H9 (cell line): ENCODE measurements around the gene ABHD14A. TPM values are rescaled to one million over a fixed set of nuclear protein-coding genes. Genes with fewer than 3 reads are reported as not detected.

Experiments
- DNase-seq: peaks from one replicate; pipeline ENCODE4 v3.0.0-alpha.2; 2017
- H2AFZ ChIP-seq: one replicate; pipeline ENCODE4 v1.6.1; 2013; ENCODE audit warnings: mild to moderate bottlenecking, low read length, control low read depth, moderate library complexity
- H2AK5ac ChIP-seq: 2 replicates; pipeline ENCODE4 v1.6.1; 2013; ENCODE audit warnings: low read length, control low read depth, mixed read lengths; ENCODE audit not compliant: insufficient read length
- H2BK120ac ChIP-seq: one replicate; pipeline ENCODE4 v1.6.1; 2013; ENCODE audit warnings: low read depth, mild to moderate bottlenecking, low read length, control low read depth, inconsistent platforms; ENCODE audit not compliant: poor library complexity, severe bottlenecking
- H2BK12ac ChIP-seq: 2 replicates; pipeline ENCODE4 v1.6.1; 2013; ENCODE audit warnings: low read length, control low read depth, mixed read lengths, low read depth; ENCODE audit not compliant: insufficient read length
- H2BK15ac ChIP-seq: 2 replicates; pipeline ENCODE4 v1.6.1; 2013; ENCODE audit warnings: low read depth, low read length, control low read depth
- H2BK20ac ChIP-seq: one replicate; pipeline ENCODE4 v1.6.1; 2013; ENCODE audit warnings: low read depth, mild to moderate bottlenecking, low read length, control low read depth, inconsistent platforms; ENCODE audit not compliant: poor library complexity, severe bottlenecking
- H2BK5ac ChIP-seq: 2 replicates; pipeline ENCODE4 v1.6.1; 2013; ENCODE audit warnings: low read length, control low read depth, mixed read lengths; ENCODE audit not compliant: insufficient read length
- H3K14ac ChIP-seq: 2 replicates; pipeline ENCODE4 v1.6.1; 2013; ENCODE audit warnings: low read length, control low read depth; ENCODE audit not compliant: insufficient read depth
- H3K18ac ChIP-seq: 2 replicates; pipeline ENCODE4 v1.6.1; 2013; ENCODE audit warnings: low read depth, mild to moderate bottlenecking, mixed read lengths, low read length, control low read depth; ENCODE audit not compliant: insufficient read length
- H3K23ac ChIP-seq: 2 replicates; pipeline ENCODE4 v1.6.1; 2013; ENCODE audit warnings: low read length, control low read depth, mixed read lengths, low read depth; ENCODE audit not compliant: insufficient read length
- H3K23me2 ChIP-seq: 2 replicates; pipeline ENCODE4 v1.6.1; 2013; ENCODE audit warnings: low read depth, mild to moderate bottlenecking, mixed read lengths, low read length, control low read depth; ENCODE audit not compliant: insufficient read length, poor library complexity, severe bottlenecking
- H3K27ac ChIP-seq: 2 replicates; pipeline ENCODE4 v1.5.1; 2013; ENCODE audit warnings: low read length, control low read depth, mixed read lengths, low read depth; ENCODE audit not compliant: insufficient read length
- H3K27me3 ChIP-seq: 2 replicates; pipeline ENCODE4 v1.6.1; 2013; ENCODE audit warnings: low read length, control low read depth, inconsistent platforms; ENCODE audit not compliant: insufficient read depth
- H3K4ac ChIP-seq: 2 replicates; pipeline ENCODE4 v1.6.1; 2013; ENCODE audit warnings: low read depth, mild to moderate bottlenecking, control low read depth, inconsistent platforms, low read length, moderate library complexity
- H3K4me1 ChIP-seq: 2 replicates; pipeline ENCODE4 v1.6.1; 2013; ENCODE audit warnings: low read length, control low read depth, inconsistent platforms; ENCODE audit not compliant: insufficient read depth
- H3K4me2 ChIP-seq: 2 replicates; pipeline ENCODE4 v1.6.1; 2013; ENCODE audit warnings: low read length, control low read depth, mixed read lengths; ENCODE audit not compliant: insufficient read length, insufficient read depth
- H3K56ac ChIP-seq: 2 replicates; pipeline ENCODE4 v1.6.1; 2013; ENCODE audit warnings: low read depth, mild to moderate bottlenecking, mixed read lengths, low read length, control low read depth; ENCODE audit not compliant: insufficient read length
- H3K79me1 ChIP-seq: 2 replicates; pipeline ENCODE4 v1.6.1; 2013; ENCODE audit warnings: low read depth, mild to moderate bottlenecking, moderate library complexity, low read length, control low read depth, inconsistent platforms; ENCODE audit not compliant: insufficient read depth, poor library complexity, severe bottlenecking
- H3K79me2 ChIP-seq: 2 replicates; pipeline ENCODE4 v1.6.1; 2013; ENCODE audit warnings: low read length, control low read depth, inconsistent platforms; ENCODE audit not compliant: insufficient read depth
- H3K9ac ChIP-seq: 2 replicates; pipeline ENCODE4 v1.6.1; 2013; ENCODE audit warnings: low read length, control low read depth, mixed read lengths; ENCODE audit not compliant: insufficient read length; ENCODE audit errors: extremely low read depth
- H3K9me3 ChIP-seq: one replicate; pipeline ENCODE4 v1.6.1; 2013; ENCODE audit warnings: low read depth, low read length, inconsistent platforms; ENCODE audit not compliant: control insufficient read depth
- H3T11ph ChIP-seq: one replicate; pipeline ENCODE4 v1.6.1; 2013; ENCODE audit warnings: mild to moderate bottlenecking, low read length, control low read depth, inconsistent platforms
- H4K20me1 ChIP-seq: one replicate; pipeline ENCODE4 v1.6.1; 2013; ENCODE audit not compliant: control insufficient read depth, insufficient read length, insufficient read depth
- H4K5ac ChIP-seq: 2 replicates; pipeline ENCODE4 v1.6.1; 2013; ENCODE audit warnings: low read depth, mild to moderate bottlenecking, mixed read lengths, low read length, control low read depth; ENCODE audit not compliant: insufficient read length
- H4K8ac ChIP-seq: replicated peaks from 2 replicates; pipeline ENCODE4 v1.6.1; 2013; ENCODE audit warnings: low read length, control low read depth, mixed read lengths, low read depth; ENCODE audit not compliant: insufficient read length
- H4K91ac ChIP-seq: 2 replicates; pipeline ENCODE4 v1.6.1; 2013; ENCODE audit warnings: low read depth, mild to moderate bottlenecking, moderate library complexity, mixed read lengths, low read length, control low read depth; ENCODE audit not compliant: insufficient read length
- H3K27ac Mint-ChIP-seq, 3 experiments: 2 replicates in 2 of 3; 3 replicates in 1 of 3; pipeline ENCODE4 v1.8.0; 2020 to 2021; ENCODE audit warnings: mixed read lengths in 3 of 3, mild to moderate bottlenecking in 1 of 3, moderate library complexity in 1 of 3
- H3K27me3 Mint-ChIP-seq: 2 replicates; pipeline ENCODE4 v1.8.0; 2021; ENCODE audit warnings: low read depth, mild to moderate bottlenecking, moderate library complexity, mixed read lengths
- H3K36me3 Mint-ChIP-seq, 3 experiments: 2 replicates in 2 of 3; 3 replicates in 1 of 3; pipeline ENCODE4 v1.8.0; 2020 to 2021; ENCODE audit warnings: low read depth in 3 of 3, mixed read lengths in 3 of 3; ENCODE audit not compliant: insufficient read depth in 1 of 3
- H3K4me1 Mint-ChIP-seq, 2 experiments: 2 replicates each; pipeline ENCODE4 v1.8.0; 2020; ENCODE audit warnings: mixed read lengths in 2 of 2
- H3K4me3 Mint-ChIP-seq, 2 experiments: 2 replicates in 1 of 2; 3 replicates in 1 of 2; pipeline ENCODE4 v1.8.0; 2020 to 2021; ENCODE audit warnings: mild to moderate bottlenecking in 2 of 2, mixed read lengths in 2 of 2, moderate library complexity in 1 of 2
- H3K9me3 Mint-ChIP-seq, 2 experiments: 2 replicates in 1 of 2; 3 replicates in 1 of 2; pipeline ENCODE4 v1.8.0; 2020; ENCODE audit warnings: mild to moderate bottlenecking in 2 of 2, mixed read lengths in 2 of 2, moderate library complexity in 1 of 2
- CTCF ChIP-seq: fragments of 200-600 bp; sonication (generic); conservative IDR thresholded peaks from 3 replicates; pipeline ENCODE4 v1.8.0; 2021; ENCODE audit warnings: antibody characterized with exemption, mild to moderate bottlenecking
- WGBS: extraction: QIAGEN DNeasy Blood & Tissue Kit; methylation state at CpG from one replicate; pipeline ENCODE4 v1.1.7; 2013; ENCODE audit warnings: missing lambda C conversion rate, low lambda C conversion rate, mixed read lengths; ENCODE audit not compliant: insufficient read length; ENCODE audit errors: extremely low coverage; 5-methylcytosine and 5-hydroxymethylcytosine counted together
- total RNA-seq: library from RNA; stranded (reverse); gene quantifications from 2 replicates; pipeline ENCODE4 v1.2.1, GENCODE V29; 2021

Gene ABHD14A
- total RNA-seq, 1 experiment from 2014 or later = 3.1 TPM

- peaks cover 15 to 16% of the 10 kb centered on the region in 2 experiments for H3K4me1 Mint-ChIP-seq
- H3K27ac ChIP-seq = no peak overlapping the region
- no peak overlapping the region for H3K4me3 Mint-ChIP-seq
- no peaks in the 10 kb centered on the region for H4K20me1 ChIP-seq
- no peak overlapping the region for H2AFZ ChIP-seq
- H2BK120ac ChIP-seq = no peak overlapping the region
- no peak overlapping the region for H2BK20ac ChIP-seq
- no peaks in the 10 kb centered on the region for H3K9me3 ChIP-seq
- H3K14ac ChIP-seq = no peak overlapping the region
- no peak overlapping the region for H3K23ac ChIP-seq
- H4K8ac ChIP-seq = no peak overlapping the region
- DNase-seq = no peak
- no peak overlapping the region for H4K5ac ChIP-seq
- peaks cover 3% of the 10 kb centered on the region for H3K27me3 Mint-ChIP-seq
- H3K27me3 ChIP-seq = no peaks in the 10 kb centered on the region
- no CpG with 5 or more reads among the region's 13 CpGs for WGBS
- no peak overlapping the region for H3T11ph ChIP-seq
- H3K36me3 Mint-ChIP-seq = peaks cover 56 to 75% (median 74%) of the 10 kb centered on the region in 3 experiments; a peak in 6 of 7 replicates
- no peak overlapping the region for H3K56ac ChIP-seq
- no peak overlapping the region for H2BK5ac ChIP-seq
- no peak overlapping the region for H2BK15ac ChIP-seq
- no peak overlapping the region for H3K4ac ChIP-seq
- peaks cover 10% of the 10 kb centered on the region for H3K79me2 ChIP-seq
- peaks cover 14% of the 10 kb centered on the region for H3K79me1 ChIP-seq
- H2AK5ac ChIP-seq = no peak overlapping the region
- H4K91ac ChIP-seq = no peak overlapping the region
- no peak overlapping the region for H3K4me2 ChIP-seq
- H3K9ac ChIP-seq = no peak overlapping the region
- 0 out of 2 replicates have a peak, but pooled peaks cover 2% of the 10 kb centered on the region for H3K4me1 ChIP-seq
- H3K9me3 Mint-ChIP-seq = no peaks in the 10 kb centered on the region; a peak in 1 of 5 replicates
- no peak overlapping the region for H3K18ac ChIP-seq
- peaks cover 14% of the 10 kb centered on the region for H3K23me2 ChIP-seq
- no peak overlapping the region; a peak in 1 of 7 replicates for H3K27ac Mint-ChIP-seq
- H2BK12ac ChIP-seq = no peak overlapping the region
- TF ChIP-seq CTCF = no peak
Measured at GRCh38 chr3:51937611-51938450, 37.0 kb upstream of the ABHD14A start.
